Testis (tissue), 5 donors: ENCODE results near the gene LSM12. TPM values are rescaled to one million over a fixed set of nuclear protein-coding genes. Genes with fewer than 3 reads are reported as not detected.
A peak's percentile ranks its signal among the peaks of the same experiment; 100 is the strongest.

Experiments
- DNase-seq: peaks from one replicate; pipeline ENCODE4 v3.0.0-alpha.2; 2019
- H3K27ac ChIP-seq, 2 donors: fragments of 200-600 bp; sonication (generic); one replicate each; pipeline ENCODE4 v1.5.1; 2019
- H3K27me3 ChIP-seq: fragments of 200-600 bp; sonication (generic); one replicate; pipeline ENCODE4 v1.5.1; 2019
- H3K36me3 ChIP-seq: fragments of 200-600 bp; sonication (generic); one replicate; pipeline ENCODE4 v1.5.1; 2017; ENCODE audit warnings: low read depth; ENCODE audit errors: missing control alignments
- H3K4me1 ChIP-seq: fragments of 200-600 bp; sonication (generic); one replicate; pipeline ENCODE4 v1.5.1; 2019
- H3K4me3 ChIP-seq, 2 donors: fragments of 200-600 bp; sonication (generic); one replicate each; pipeline ENCODE4 v1.5.1; 2017 to 2019
- H3K9me3 ChIP-seq: fragments of 200-600 bp; sonication (generic); one replicate; pipeline ENCODE4 v1.5.1; 2017
- POLR2A ChIP-seq: fragments of 450-650 bp; IDR thresholded peaks from one replicate; pipeline ENCODE4 v1.6.1; 2017; ENCODE audit warnings: antibody characterized with exemption, mild to moderate bottlenecking, moderate library complexity
- WGBS, 2 donors: methylation state at CpG; one replicate each; pipeline ENCODE4 v1.1.5; 2018; 5-methylcytosine and 5-hydroxymethylcytosine counted together
- intact Hi-C: fragments of 100-400 bp; cut with DNase I; formaldehyde crosslinking; loops from one replicate; pipeline ENCODE4 v1.15.1; 2023; ENCODE audit warnings: low total_unique reads
- long read RNA-seq, 2 donors: transcript quantifications; one replicate each; lab custom pipeline, GENCODE V29; 2026
- polyA plus RNA-seq: library from polyadenylated mRNA; stranded (reverse); fragments of 350-450 nt; fragmentation: Illumina TruSeq; extraction: RNeasy Lipid Tissue Mini Kit (QIAGEN cat#74804); gene quantifications from one replicate; pipeline ENCODE4 v1.2.3, GENCODE V29; 2014; ENCODE audit warnings: low read depth, low replicate concordance; ENCODE audit not compliant: insufficient read depth
- total RNA-seq, 2 donors: library from RNA; depleted of rRNA; stranded (reverse); fragments of >200 nt; gene quantifications; one replicate each; pipeline ENCODE4 v1.2.3, GENCODE V29; 2016
- TF ChIP-seq, protein P1 (sequence below), 3 experiments: fragments of 450-650 bp in 2 of 3; fragments of 200-600 bp in 1 of 3; sonication (generic) in 1 of 3; IDR thresholded peaks; one replicate each; pipeline ENCODE4 v1.5.1; 2016 to 2019; ENCODE audit warnings: antibody characterized with exemption in 3 of 3, mild to moderate bottlenecking in 2 of 3, moderate library complexity in 1 of 3

Gene LSM12
- 10 to 100 TPM; 52.7 to 74.4 TPM for total RNA-seq
- 57.6 TPM for polyA plus RNA-seq
- long read RNA-seq, donor 1, transcript LSM12-201 (5 exons, 2,308 nt), result major isoform, 35 of 99 reads
- long read RNA-seq, donor 1, partial matches to known transcripts, result 62 of 99 reads
- long read RNA-seq, donor 1, other reads (novel, unspliced or antisense), result 0 of 99 reads
- long read RNA-seq, donor 2, transcript LSM12-201 (5 exons, 2,308 nt), result major isoform, 35 of 38 reads
- long read RNA-seq, donor 2, partial matches to known transcripts, result 0 of 38 reads
- long read RNA-seq, donor 2, other reads (novel, unspliced or antisense), result 0 of 38 reads

DNA sequence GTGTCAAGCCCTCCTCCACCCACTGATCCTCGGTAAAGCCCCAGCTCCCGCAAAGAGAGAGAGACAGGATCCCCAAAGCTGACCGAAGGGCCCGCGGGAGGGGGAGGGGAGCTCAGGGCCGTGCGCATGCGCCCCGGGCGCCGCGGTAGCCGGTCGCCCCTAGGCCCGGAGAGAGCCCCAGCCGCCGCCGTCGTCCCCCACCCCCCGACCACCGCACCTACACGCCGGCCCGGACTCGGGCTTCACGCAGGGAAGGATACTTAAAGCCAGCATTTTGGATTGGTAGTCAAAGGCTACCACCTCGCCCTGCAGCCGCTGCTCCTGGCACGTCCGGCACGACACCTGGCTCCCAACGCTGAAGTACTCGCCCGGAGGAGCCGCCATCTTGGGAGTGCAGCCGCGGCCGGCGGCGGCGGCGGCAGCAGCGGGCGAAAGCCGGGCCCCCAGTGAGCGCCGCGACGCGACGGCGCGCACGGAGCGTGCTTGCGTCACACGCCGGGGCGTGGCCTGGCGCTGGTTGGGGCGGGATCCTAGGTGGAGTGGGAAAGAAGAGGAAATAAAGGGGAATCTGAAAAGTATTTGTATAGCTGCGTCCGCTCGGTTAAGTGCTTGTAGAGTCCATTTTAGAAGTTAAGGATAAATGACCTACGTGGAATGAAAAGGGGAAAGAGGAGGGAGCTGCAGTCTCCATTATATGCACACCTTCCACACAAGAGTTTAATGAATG, at the start of gene LSM12:
TSS of gene LSM12 (minus strand) at position 468 of the 727 bp plus-strand sequence. CDS start at position 384, 84 bp downstream.
- Histone ChIP-seq H3K4me3 (peak within 1 kb of the TSS; percentile 84 to 88), H3K36me3 (no peaks in the 10 kb centered on the region), H3K27me3 (no peaks in the 10 kb centered on the region), H3K9me3 (no peaks in the 10 kb centered on the region), H3K4me1 (peaks cover 22% of the 10 kb centered on the region), H3K27ac (peak within 1 kb of the TSS; percentile 96 to 97)
- peak; percentile 13 for TF ChIP-seq POLR2A
- TF ChIP-seq, protein P1, sequence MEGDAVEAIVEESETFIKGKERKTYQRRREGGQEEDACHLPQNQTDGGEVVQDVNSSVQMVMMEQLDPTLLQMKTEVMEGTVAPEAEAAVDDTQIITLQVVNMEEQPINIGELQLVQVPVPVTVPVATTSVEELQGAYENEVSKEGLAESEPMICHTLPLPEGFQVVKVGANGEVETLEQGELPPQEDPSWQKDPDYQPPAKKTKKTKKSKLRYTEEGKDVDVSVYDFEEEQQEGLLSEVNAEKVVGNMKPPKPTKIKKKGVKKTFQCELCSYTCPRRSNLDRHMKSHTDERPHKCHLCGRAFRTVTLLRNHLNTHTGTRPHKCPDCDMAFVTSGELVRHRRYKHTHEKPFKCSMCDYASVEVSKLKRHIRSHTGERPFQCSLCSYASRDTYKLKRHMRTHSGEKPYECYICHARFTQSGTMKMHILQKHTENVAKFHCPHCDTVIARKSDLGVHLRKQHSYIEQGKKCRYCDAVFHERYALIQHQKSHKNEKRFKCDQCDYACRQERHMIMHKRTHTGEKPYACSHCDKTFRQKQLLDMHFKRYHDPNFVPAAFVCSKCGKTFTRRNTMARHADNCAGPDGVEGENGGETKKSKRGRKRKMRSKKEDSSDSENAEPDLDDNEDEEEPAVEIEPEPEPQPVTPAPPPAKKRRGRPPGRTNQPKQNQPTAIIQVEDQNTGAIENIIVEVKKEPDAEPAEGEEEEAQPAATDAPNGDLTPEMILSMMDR (IDR thresholded peaks at IDR 0.05), result no peak
- intact Hi-C loops, result loop anchor here (10.0 kb wide), 1 partner anchor 48 kb away; no protein-coding TSS in a partner anchor
- WGBS, 2 donors, result 0 to 1% methylated on average over 29 to 61 of the region's 65 CpGs
- peak; percentile 88 for DNase-seq

DNA sequence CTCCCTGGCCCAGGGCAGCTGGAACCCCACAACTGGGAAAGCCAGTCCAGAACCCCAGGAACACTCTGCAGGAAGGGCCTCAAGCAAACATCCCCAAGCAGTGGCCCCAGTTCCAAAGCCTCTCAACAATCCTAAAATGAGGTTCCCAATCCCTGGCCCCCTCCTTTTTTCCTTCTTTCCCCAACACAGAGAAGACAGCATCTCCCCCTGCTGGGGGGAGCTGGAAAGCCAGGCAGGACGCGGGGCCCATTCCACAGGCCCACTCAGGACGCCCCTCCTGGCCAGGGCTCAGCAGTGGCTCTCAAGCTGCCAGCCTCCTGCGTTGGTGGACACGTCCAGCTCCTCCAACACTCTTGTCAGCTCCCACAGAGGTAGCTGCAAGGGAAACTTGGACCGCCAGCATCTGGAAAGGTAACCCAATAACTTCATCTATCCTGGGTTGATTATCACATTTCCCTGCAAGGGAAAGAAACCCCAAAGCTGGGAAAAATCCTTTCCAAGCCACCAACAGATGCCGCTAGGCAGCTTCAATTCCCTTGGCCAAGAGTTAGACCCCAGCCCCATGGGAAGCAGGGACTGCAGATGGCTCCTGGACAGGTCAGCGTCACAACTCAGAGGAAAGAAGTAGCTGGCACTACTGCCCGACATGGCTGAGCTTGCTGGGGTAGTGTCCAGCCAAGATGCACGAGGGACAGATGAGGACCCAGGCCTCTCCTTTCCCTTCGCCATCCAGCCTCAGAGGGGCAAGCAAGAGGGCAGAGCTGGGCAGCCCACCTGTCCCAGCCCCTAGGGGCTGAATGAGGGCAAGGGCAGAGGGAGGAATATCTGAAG, 49.3 kb upstream of the LSM12 start:
- H3K4me3 ChIP-seq, result no peak overlapping the region
- peaks cover 72% of the 10 kb centered on the region for H3K4me1 ChIP-seq
- H3K9me3 ChIP-seq, result no peaks in the 10 kb centered on the region
- TF ChIP-seq, protein P1 (IDR thresholded peaks at IDR 0.05), result peak; percentile 52 to 71 (median 63)
- TF ChIP-seq POLR2A, result no peak
- no peaks in the 10 kb centered on the region for H3K27me3 ChIP-seq
- no peaks in the 10 kb centered on the region for H3K36me3 ChIP-seq
- WGBS, 2 donors, result 59 to 65% methylated on average over 9 to 11 of the region's 11 CpGs
- DNase-seq, result peak; percentile 32
- intact Hi-C loops, result loop anchor here (10.0 kb wide), 1 partner anchor 51 kb away; the partner anchor contains the start of gene LSM12
- no peak overlapping the region for H3K27ac ChIP-seq

DNA sequence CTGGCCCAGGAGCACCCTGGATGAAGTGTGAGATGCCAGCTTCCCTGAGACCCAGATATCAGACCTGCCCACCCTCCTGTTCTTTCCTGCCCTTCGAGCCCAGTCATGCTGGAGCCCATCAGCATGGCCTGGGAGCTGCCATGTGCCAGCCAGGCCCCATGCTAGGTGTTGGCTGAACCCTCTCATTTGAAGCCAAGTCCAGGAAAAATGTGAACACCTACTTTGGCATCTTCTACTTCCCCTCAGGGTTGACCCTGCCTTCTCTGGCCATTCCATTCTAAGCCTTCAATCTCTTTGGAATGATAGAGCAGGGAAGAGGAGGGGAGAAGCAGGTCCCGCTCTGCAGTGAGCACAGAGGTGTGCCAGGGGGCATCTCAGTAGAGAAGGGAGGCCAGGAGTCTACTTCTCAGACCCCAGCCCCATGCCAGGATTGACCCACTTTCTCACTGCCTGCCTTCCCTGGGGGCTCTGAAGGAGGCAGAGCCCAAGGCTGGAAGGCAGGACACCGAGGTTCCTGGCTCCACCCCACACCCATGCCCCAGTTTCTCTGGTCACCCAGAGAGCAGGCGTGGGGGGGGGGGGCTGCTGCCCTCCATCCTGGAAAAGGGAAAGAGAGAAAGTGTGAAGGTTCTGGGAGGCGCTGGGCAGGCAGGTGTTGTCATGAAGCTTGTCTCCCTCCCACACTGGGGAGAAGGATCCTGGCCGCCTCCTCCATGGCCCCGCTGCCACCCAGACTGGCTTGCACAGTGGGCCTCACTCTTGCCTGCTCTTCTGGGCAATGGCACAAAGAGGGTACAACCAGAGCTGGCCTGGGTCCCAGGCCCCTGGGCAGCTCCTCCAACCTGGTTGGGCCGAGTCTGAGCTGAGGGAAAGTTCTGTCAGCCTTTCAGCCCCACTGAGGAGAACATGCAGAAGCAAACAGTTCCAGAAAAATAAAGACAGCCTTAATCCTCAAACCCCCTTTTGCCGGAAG, 47.7 kb upstream of the LSM12 start:
- H3K9me3 ChIP-seq, result no peaks in the 10 kb centered on the region
- no peaks in the 10 kb centered on the region for H3K36me3 ChIP-seq
- DNase-seq, result no peak
- H3K4me1 ChIP-seq, result peaks cover 74% of the 10 kb centered on the region
- intact Hi-C loops, result loop anchor here (10.0 kb wide), 1 partner anchor 49 kb away; the partner anchor contains the start of gene LSM12
- WGBS, 2 donors, result 70 to 88% methylated on average over 4 to 9 of the region's 9 CpGs
- H3K27ac ChIP-seq, result no peak overlapping the region
- no peaks in the 10 kb centered on the region for H3K27me3 ChIP-seq
- TF ChIP-seq, protein P1 (IDR thresholded peaks at IDR 0.05), result no peak
- TF ChIP-seq POLR2A, result no peak
- no peak overlapping the region for H3K4me3 ChIP-seq

DNA sequence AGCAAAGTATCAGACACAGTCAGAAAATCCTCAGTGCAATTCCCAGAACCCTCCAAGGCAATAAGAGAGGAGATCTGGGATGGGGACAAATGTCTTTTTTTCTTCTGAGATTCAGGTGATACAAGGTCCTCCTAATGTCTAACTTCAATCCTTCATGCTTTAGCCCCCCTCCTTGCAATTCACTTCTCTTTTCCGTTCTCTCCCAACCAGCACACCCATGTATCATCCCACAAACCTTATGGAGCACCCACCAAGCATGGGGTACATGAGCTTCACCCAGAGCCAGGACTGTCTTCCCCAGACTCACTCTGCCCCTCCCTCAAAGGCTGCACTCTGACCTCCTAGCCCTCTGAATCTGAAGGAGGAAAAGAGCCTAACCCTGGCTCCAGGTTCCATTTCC, 46.9 kb upstream of the LSM12 start:
- H3K9me3 ChIP-seq, result no peaks in the 10 kb centered on the region
- H3K27ac ChIP-seq, result peak overlapping the region; percentile 66 to 91
- H3K4me3 ChIP-seq, result no peak overlapping the region
- H3K27me3 ChIP-seq, result no peaks in the 10 kb centered on the region
- TF ChIP-seq, protein P1 (IDR thresholded peaks at IDR 0.05), result no peak
- no peak for TF ChIP-seq POLR2A
- peaks cover 76% of the 10 kb centered on the region for H3K4me1 ChIP-seq
- intact Hi-C loops, result loop anchor here (10.0 kb wide), 1 partner anchor 49 kb away; the partner anchor contains the start of gene LSM12
- WGBS, 2 donors, result 70 to 91% methylated on average over 1 of the region's 1 CpG
- no peak for DNase-seq
- no peaks in the 10 kb centered on the region for H3K36me3 ChIP-seq
